HG02588 (cell line): Measurements from ENCODE around the gene GMIP.
A peak's percentile ranks its signal among the peaks of the same experiment; 100 is the strongest.

Source experiments
- ATAC-seq: cut with Tn5 transposase; IDR thresholded peaks from one replicate; pipeline ENCODE4 v1.9.1; 2021; ENCODE audit warnings: mild to moderate bottlenecking, moderate library complexity; ENCODE audit not compliant: unreplicated experiment

GMIP gene

DNA sequence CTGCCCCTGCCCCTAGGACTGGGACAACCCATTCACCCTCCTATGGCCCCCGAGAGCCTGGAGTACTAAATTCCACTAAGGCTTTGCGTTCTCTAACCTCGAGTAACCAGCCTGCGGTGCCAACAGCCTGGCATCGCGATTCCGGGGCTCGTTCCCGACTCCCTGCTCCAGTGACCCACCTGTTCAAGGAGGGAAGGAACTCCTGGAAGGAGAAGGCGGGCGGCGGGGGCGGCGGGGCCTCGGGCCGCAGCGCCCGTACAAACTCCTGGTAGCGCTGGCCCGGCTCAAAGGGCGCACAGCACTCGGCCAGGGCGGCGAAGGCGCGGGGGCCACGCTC is 6.3 kb downstream of the GMIP start:
- no peak for ATAC-seq

DNA sequence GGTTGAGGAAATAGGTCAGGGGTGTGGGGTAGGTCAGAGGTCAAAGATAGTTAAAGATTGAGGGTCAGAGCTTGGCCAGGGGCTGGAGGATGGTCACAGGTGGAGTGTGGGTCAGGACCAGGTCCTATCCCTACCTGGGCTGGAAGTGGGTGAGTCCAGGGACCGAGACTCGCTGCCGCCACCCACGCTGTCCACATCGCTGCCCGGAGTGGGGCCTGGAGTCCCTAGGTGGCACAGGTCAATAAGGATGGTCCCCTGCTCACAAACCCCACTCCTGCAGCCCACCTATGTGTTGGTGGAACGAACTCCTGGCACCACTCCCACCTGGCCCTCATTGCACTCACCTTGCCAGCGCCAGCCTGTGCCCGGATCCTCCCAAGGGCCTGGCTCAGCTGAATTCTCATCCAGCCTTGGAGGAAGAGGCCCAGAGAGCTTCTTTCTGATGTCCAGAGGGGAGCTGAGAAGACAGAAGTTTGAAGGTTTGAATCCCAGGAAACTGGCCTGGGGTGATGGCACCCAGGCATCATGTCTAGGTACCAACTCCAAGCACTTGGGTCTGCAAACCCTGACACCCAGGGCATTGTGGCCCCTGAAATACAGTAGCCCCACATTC is 6.8 kb downstream of the GMIP start:
- ATAC-seq, result no peak

DNA sequence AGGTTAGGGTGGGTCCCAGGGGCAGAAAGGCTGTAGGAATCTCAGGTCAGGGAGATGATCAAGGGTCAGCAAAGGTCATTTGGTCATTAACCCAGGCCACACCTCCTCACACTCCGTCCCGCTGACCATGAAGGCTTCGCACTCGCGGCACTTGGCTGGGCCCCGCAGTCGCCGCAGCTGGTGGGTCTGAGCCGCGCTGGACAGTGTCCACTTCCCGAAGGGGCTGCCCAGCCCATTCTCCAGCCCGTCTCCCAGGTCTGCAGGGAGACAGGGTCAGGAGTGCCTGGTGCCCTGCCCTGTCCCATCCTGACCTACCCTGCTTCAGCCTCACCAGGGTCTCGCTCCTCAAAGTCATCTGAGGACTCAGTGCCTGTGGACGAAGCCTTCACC is 8.1 kb downstream of the GMIP start:
- ATAC-seq, result no peak

DNA sequence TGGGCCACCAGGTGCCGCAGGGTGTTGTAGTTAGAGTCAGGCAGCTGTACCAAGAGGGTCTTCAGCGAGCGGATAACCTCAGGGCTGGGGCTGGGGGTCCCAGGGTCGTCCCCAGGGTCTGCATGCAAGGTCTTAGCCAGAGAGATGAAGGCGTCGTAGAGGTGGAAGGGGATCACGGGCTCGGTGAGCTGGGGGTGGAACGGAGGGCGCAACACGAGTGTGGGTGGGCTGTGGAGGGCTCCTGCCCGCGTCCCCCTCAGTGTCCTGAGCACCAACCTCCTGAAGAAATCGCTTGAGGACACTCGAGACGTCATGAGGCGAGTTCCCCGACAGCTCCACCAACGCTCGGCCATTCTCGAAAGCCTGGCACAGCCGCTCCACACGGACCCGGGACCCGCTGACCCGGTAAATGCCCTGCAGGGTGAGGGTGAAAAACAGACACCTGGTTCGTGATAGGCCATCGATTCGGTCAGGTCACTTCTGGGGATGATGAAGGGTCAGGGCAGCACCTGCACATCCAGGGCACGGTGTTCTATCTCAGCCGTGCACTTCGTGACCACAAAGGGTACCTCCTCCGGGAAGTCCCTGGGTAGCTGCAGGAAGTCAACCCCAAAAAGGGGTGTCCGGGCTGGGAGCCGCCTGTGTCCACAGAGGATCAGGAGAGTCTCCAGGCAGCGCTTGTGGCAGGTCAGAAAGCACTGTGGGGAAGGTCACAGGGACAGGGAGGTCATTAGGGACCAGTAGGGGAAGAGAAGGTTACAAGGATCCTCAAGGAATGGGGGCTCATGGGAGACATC is 8.7 kb downstream of the GMIP start:
- no peak for ATAC-seq

DNA sequence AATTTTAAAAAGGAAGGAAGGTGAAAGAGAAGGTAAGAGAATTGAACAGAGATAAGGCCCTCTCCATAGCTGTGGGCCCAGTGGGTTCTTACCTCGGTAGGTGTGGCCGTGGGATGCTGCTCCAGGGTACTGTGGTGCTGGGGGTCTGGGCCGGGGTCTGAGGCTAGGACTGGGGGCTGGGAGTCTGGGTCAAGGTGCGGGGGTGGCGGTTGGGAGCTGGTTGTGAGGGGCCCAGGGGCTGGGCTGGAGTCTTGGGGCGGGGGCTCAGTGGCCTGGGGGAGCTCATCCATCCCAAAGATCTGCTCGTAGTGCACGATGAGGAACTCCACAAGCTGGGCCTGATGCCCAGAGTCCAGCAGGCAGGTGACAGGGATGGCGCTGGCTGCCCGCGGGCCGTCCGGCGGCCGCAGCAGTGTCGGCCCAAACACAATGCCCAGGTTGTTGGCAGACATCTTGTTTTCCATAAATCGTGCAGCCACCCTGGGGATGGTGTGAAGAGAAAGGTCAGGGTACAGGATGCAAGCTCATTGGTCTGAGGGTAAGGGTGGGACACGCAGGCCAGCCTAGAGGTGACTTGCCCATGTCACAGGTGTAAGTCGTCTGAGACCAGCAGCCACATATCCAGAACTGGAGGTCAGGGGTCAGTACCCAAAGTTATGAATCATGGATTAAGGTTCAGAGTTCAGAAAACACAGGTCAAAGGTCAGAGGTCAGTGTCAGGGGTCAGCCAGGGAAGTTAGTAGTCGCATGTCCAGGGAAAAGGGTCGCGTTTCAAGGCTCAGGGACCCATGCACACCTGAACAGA is 9.5 kb downstream of the GMIP start:
- ATAC-seq, result no peak

DNA sequence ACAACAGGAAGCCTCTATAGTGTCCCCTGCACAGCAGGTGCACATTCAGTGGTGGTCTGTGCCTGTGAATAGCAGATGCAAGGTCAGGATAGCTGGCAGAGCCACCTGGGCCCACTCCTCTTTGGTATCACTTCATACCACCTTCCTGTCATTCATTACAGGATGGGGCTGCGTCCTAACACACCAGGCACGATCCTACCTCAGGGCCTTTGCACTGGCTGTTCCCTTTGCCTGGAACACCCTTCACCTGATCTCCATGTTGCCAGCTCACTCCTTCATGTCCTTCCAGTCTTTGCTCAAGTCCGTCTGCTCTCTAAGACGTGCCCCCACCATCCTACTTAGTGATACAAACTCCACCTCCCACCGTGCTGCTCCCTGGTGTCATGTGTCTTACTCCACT is 10.8 kb downstream of the GMIP start:
- ATAC-seq, result no peak

DNA sequence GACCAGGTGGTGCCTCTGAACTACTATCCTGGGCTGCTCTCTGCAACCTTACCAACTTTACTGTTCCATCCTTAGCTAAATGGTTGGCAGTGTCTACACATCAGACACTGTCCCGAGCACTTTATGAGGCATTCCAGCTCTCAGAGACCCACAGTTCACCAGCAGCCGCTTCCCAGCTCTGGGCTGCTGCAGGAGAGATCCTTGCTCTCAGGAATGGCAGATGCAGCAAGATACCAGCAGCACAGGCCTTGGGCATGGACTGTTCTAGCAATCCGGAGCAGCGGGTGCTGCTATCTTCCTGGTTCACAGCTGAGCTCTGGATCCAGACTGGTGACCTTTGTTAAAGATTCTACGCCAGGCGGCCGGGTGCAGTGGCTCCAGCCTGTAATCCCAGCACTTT is 12.1 kb downstream of the GMIP start:
- ATAC-seq, result no peak

DNA sequence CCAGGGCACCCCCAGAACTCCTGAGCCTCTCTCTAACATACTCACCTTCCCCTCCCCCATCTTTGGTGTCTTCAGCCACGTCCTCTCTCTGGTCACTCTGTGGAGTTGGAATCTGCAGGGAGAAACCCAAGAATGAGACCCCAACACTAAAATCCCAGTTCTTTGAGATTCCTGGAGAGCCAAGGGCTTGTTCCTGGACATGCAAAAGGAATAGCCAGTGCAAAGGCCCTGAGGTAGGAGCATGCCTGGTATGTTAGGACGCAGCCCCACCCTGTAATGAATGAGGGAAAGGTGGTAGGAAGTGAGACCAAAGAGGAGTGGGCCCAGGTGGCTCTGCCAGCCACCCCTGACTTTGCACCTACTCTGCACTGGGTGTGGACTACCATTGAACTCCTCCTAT is 13.0 kb downstream of the GMIP start:
- ATAC-seq, result no peak

DNA sequence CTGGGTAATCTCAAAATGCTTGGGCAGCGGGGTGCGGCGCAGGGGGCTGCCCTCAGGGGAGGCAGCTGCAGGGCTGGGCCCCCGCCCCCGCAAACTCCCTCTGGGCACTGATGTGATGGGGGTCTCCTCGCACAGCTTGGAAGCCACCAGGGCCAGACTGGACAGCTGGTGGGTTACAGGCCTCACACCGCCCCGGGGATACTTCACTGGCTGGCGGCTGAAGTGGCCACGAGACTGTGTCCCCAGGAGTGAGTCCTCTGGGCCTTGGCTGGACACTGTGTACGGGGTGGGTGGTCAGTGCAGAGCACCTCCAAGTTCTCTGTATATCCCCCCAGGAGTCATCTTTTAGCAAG is 13.4 kb downstream of the GMIP start:
- ATAC-seq, result no peak

DNA sequence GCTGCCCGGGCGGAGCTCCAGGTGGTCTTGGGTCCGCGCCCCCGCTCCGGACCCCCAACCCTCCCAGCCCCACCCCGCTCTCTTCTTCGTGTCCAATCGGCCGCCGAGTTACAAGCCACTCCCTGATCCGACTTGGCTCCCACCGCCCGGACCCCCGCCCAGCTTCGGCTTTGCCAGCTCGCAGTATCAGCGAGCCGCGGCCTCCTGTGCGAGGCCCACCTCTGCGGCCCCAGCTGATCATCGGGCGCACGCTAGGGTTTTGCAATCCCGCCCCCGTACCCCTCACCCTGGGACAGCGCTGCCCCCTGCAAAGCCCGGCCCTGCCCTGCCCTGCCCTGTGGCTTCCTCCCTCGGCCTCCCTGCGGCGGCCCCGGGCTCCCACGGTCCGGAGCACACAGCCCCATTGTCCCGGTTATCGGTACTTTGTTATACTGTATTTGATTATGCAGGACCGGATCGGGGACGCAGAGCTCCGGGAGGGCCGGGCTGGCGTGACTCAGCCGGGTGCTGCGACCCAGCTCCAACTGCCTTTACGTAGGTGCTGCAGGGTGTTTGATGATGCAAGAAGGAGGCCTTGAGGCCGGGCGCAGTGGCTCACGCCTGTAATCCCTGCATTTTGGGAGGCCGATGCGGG is 14.8 kb downstream of the GMIP start:
- peak; percentile 14 for ATAC-seq

DNA sequence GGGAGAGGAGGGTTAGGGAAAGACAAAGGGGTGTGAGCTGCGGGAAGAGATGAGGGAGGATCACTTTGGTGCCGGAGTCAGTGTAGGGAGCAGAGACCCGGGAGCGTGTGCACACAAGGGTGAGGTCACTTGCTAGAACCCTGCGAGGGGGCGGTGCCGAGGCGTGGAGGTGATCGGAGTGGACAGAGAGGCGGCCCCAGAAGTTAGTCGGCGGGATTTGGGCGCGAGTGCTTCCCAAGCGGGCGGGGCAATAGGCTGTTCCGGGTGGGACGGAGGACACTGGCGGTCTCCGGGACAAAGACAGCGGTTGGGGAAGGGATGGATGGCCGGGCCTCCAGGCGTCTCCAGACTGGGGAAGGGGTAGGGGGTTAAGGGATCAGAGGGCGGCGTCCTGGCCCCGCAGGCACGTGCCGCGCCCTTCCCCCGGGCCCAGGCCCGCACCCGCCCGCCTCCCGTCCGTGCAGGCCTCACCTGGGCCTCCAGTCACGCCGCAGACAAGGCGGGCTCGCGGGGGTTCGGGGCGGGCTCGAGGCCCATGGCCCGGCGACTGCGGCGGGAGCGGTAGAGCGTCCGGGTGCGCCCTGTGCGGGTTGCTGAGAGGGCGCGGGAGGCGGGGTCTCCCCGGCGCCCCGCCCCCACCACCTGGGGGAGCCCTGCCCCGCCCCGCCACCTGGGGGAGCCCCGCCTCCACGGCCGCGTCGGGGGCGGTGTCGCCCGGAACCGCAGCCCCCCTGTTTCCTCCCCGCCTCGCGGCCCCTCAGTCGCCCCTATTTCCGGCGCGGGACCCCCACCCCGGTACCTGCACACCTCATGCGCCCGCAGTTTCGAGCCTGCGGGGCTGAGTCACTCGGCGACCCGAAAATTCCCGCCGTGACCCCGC is 15.6 kb downstream of the GMIP start, which contains the start of gene LPAR2:
LPAR2 (minus strand) TSS at position 600 of the 880 bp plus-strand sequence. CDS start 945 bp downstream, outside the sequence.
- ATAC-seq, result peak; percentile 65

DNA sequence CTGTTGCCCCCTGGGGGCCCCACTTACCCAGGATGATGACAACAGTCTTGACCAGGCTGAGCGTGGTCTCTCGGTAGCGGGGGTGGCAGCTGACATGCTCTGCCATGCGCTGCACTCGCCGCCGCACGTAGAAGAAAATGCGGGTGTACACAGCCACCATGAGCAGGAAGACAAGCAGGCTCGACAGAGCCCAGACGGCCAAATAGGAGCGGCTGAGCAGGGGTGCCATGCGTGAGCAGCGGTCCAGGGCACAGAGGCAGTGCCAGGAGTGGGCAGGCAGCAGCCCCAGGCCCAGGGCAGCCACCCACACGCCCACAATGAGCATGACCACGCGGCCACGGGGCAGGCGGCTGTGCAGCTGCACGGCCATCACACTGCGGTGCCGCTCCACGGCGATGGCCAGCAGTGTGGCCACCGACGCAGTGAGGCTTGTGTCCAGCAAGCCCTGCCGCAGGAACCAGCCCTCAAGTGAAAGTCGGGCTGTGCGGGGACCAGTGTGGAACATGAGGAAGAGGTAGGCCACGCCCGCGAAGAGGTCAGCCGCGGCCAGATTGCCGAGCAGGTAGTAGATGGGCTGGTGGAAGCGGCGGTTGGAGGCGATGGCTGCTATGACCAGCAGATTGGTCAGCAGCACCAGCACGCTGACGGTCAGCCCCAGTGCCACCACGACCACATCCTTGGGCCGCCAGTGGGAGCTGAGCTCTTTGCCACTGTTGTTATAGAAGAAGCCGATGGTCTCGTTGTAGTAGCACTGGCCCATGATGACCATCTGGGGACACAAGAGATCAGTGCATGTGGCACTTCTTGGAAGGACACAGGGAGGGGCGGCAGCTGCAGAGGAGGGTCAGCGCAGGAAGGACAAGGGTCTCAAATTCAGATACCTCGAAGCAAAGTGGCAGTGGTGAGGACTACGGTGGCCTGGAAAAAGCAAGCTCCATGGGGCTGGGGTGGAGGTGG is 16.7 kb downstream of the GMIP start:
- ATAC-seq, result no peak

DNA sequence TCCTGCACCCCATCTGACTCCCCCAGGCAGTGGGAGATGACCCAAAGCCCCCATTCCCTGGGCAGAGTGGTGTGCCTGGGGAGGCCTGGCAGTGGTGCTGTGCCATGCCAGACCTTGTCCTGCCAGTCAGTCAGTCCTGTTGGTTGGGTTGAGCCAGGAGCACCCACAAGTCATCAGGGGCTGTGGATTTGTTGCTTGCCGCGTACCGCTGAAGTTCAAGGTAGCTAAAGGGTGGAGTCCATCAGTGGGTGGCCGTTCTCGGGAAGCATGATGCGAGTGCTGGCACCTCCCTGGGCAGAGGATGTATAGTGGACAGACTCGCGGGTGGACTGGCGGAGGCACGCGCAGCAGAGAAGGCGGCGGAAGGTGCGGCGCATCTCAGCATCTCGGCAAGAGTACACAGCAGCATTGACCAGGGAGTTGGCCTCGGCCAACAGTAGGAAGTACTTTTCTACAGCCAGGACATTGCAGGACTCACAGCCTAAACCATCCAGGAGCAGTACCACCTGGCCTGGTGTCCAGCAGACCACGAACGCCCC is 19.4 kb downstream of the GMIP start:
- ATAC-seq, result no peak

DNA sequence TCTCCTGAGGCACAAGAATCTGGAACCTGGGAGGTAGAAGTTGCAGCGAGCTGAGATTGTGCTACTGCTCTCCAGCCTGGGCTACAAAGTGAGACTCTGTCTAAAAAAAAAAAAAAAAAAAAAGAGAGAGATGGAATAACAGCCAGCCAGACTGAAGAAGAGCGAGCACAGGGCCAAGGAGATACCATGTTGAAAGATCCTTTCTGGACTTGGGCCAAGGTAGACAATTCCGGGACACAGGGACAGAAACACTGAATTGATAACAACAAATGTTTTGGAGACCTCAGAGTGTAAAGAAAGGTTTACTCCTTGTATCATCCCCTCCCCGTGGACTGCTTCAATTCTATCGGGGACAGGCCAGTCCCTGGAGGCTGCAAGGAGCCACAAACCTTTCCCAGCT is 20.1 kb downstream of the GMIP start:
- no peak for ATAC-seq

DNA sequence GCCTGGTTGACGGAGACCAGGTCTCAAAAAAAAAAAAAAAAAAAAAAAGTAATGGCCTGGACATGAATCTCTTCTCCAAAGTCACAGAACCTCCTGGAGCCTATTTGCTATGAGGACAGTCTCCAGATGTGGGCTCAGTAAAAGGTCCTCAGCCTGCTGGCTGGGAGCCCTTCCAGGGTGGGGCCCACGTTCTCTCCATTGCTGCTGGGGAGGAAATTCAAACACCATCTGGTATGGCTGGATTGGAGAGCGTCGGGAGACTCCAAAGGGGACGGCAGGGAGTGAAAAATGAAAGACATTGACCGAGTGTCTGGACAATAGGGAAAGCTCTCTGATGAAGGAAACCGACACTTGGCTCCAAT is 23.6 kb downstream of the GMIP start:
- ATAC-seq, result no peak

DNA sequence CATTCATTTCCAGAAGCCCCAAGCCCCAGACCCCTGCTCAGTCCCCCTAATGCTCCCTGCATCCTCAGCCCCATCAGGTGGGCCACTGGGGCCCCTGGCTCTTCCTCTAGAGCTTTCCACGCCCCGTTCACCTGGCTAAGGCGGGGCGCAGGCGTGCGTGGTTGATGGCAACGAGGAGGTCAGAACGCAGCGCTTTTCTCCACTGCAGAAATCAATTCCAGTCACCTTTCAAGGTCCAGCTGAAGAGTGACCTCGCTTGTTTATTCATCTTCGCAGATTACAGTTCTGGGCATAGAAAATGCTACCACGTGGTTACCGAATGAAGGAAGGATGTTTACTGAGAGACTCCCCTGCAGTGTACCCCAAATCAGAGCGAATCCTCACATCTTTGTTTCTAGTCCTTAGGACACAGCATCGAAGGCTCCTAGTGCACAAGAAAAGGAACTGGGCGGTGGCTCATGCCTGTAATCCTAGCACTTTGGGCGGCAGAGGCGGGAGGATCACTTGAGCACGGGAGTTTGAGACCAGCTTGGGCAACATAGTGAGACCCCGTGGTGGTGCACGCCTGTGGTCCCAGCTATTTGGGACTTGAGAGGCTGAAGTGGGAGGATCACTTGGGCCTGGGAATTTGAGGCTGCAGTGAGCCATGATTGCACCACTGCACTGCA is 24.1 kb downstream of the GMIP start:
- ATAC-seq, result no peak

DNA sequence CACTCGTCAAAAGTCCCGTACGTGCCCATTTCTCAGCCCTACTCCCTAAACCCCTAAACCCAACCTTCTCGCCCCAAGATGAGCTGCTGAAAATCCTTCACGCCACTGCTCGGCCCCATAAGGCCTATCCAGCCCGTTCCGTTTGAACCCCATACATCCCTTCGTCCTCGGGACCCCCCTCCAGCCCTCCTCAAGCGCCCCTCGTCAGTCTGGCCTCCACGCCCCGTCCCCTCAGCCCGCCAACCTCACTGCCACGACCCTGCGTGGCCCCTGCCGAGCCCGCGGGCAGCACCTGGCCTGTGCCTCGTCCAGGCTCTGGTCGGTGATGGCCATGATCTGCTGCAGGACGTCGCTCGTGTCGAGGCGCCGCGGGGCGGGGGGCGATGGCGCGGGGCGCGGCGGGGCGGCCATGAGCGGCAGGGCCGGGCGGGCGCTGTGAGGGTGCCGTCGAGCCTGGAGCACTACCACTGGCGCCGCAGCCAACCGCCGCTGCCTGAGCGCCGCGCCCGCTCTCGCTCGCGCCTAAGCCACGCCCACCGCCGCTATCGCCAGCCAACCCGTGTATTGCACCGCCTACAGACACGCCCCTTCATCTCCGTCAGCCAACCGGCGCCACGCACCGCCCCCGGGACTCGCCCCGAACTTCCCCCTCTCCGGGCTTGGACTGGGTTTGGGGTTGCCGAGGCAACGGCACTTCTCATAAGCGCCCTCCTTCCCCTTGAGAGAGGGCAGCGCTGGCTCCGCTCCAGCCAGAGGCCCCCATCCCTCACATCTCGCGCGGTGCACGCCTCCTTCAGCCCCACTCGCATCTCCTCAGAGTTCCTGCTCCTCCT is 25.0 kb downstream of the GMIP start, which contains the start of gene PBX4:
PBX4 (minus strand) TSS at position 469 of the 833 bp plus-strand sequence; CDS start at position 411, 58 bp downstream.
- peak; percentile 91 for ATAC-seq

DNA sequence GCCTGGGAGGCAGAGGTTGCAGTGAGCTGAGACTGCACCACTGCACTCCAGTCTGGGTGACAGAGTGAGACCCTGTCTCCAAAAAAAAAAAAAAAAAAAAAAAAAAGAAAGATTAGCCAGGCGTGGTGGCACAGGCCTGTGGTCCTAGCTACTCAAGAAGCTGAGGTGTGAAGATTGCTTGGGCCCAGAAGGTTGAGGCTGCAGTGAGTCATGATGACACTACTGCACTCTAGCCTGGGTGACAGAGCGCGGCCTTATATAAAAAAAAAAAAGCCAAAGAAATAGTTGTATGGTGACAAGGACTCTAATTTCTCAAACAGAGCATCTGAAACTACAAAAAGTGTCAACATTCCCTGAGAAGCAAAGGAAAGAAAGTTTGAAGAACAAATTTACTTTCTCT is 28.4 kb downstream of the GMIP start:
- ATAC-seq, result no peak
